Left renal cortex interstitium (tissue), 4 donors: Measurements from ENCODE around the gene TECPR2. TPM values are rescaled to one million over a fixed set of nuclear protein-coding genes. Genes with fewer than 3 reads are reported as not detected.
A peak's percentile ranks its signal among the peaks of the same experiment; 100 is the strongest.
"Not testable (repeated sequence)": the region's sequence is repeated elsewhere in the genome, so short reads cannot be mapped to it uniquely, and the experiment has no call there.

Source experiments
- DNase-seq, 4 donors: peaks; one replicate each; pipeline ENCODE4 v3.0.0-alpha.2; 2013; ENCODE audit warnings: low read depth in 4 of 4, low spot score in 2 of 4, missing footprints in 1 of 4
- polyA plus RNA-seq, 4 donors: library from polyadenylated mRNA; unstranded; fragments of 120-200 nt; gene quantifications; one replicate each; pipeline ENCODE4 v1.2.1, GENCODE V29; 2013; ENCODE audit not compliant: insufficient read length in 4 of 4

The TECPR2 gene
- polyA plus RNA-seq: 10 to 100 TPM; 14.8 to 20.9 (median 18.0) TPM

- DNase-seq: peak; percentile 71 to 91 (median 84)
These were observed at the start of gene TECPR2, which contains the start of gene CINP for GRCh38 chr14:102362545-102363181. Gene TECPR2, plus strand, starts transcription at chr14:102362941. Its CDS starts 13,781 bp downstream, at chr14:102376722. Gene CINP, minus strand, starts transcription at chr14:102362890. Its CDS starts 39 bp downstream, at chr14:102362851.

- peak in 3 of 4 donors; percentile 68 to 74 (median 71) for DNase-seq
These were observed 48.3 kb upstream of the TECPR2 start for GRCh38 chr14:102314242-102315011.

- no peak for DNase-seq
These were observed 47.6 kb upstream of the TECPR2 start for GRCh38 chr14:102315121-102315520.

GRCh38 chr14:102316338-102316742, 46.4 kb upstream of the TECPR2 start:
- peak in 3 of 4 donors; percentile 50 to 63 (median 60) for DNase-seq

GRCh38 chr14:102316743-102317563, 45.8 kb upstream of the TECPR2 start:
- peak; percentile 77 to 86 (median 84) for DNase-seq

GRCh38 chr14:102317564-102318248, 45.0 kb upstream of the TECPR2 start:
- no peak for DNase-seq

- no peak for DNase-seq
These were observed 43.9 kb upstream of the TECPR2 start for GRCh38 chr14:102318781-102319276.

- peak in 3 of 4 donors; percentile 74 to 84 (median 78) for DNase-seq
These were observed 43.2 kb upstream of the TECPR2 start, which contains the start of gene ZNF839 for GRCh38 chr14:102319351-102320032. Gene ZNF839, plus strand, starts transcription at chr14:102319746. Its CDS starts 20 bp downstream, at chr14:102319766.

GRCh38 chr14:102320033-102320660, 42.6 kb upstream of the TECPR2 start:
- DNase-seq: no peak

GRCh38 chr14:102320671-102321455, 41.9 kb upstream of the TECPR2 start:
- DNase-seq: no peak

- DNase-seq: no peak
These were observed 41.0 kb upstream of the TECPR2 start for GRCh38 chr14:102321456-102322422.

GRCh38 chr14:102323102-102323501, 39.6 kb upstream of the TECPR2 start:
- no peak for DNase-seq

GRCh38 chr14:102325791-102326345, 36.9 kb upstream of the TECPR2 start:
- no peak for DNase-seq

- DNase-seq: no peak
These were observed 36.2 kb upstream of the TECPR2 start for GRCh38 chr14:102326583-102326982.

GRCh38 chr14:102329381-102329780, 33.4 kb upstream of the TECPR2 start:
- not testable (repeated sequence) for DNase-seq

- no peak for DNase-seq
These were observed 31.9 kb upstream of the TECPR2 start for GRCh38 chr14:102330806-102331205.

- no peak for DNase-seq
These were observed 29.4 kb upstream of the TECPR2 start for GRCh38 chr14:102333390-102333789.
